HG02852 (cell line): ENCODE results near the gene NKAPD1.
"Not testable (repeated sequence)": the region's sequence is repeated elsewhere in the genome, so short reads cannot be mapped to it uniquely, and the experiment has no call there.

ENCODE experiments used
- ATAC-seq: cut with Tn5 transposase; IDR thresholded peaks from one replicate; pipeline ENCODE4 v1.9.1; 2021; ENCODE audit warnings: mild to moderate bottlenecking, moderate library complexity; ENCODE audit not compliant: unreplicated experiment

NKAPD1 gene

DNA sequence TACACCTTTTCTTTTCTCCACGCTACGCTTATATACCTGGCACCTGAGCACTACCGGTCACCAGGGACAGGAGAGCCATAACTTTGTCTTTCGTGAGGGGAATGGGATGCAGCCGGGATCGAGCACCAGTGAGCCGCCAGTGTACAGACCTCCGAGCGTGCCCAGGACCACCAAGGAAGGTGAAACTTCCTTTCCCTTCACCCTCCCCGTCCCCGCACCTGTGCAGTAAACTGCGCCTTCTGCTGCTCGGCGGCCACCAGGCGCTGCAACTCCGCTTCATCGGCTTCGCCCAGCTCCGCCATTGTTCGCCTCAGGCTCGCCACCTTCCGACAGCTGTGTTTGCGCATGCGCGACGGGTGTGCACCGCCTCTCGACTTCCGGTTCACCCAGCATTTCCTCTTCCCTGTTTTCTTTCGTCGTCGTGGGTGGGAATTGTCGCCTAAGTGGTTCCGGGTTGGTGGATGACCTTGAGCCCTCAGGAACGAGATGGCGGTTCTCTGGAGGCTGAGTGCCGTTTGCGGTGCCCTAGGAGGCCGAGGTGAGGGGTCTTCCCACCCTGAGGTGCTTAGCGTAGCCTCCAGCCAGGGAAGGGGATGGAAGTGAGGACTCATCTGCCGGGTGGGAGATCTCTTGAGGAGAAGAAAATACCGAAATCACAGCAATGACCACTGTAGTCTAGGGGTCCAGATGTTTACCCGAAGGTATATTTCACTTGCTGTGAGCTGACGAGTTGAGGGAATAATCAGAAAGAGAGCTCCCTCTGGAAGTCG lies 12.5 kb downstream of the NKAPD1 start, which contains the start of the genes SDHD and TIMM8B:
TSS of gene SDHD (plus strand) at position 452 of the 770 bp plus-strand sequence. CDS start at position 487, 35 bp downstream.
TSS of gene TIMM8B (minus strand) at position 335 of the 770 bp plus-strand sequence. CDS start at position 302, 33 bp downstream.
- peak; percentile 90 for ATAC-seq

DNA sequence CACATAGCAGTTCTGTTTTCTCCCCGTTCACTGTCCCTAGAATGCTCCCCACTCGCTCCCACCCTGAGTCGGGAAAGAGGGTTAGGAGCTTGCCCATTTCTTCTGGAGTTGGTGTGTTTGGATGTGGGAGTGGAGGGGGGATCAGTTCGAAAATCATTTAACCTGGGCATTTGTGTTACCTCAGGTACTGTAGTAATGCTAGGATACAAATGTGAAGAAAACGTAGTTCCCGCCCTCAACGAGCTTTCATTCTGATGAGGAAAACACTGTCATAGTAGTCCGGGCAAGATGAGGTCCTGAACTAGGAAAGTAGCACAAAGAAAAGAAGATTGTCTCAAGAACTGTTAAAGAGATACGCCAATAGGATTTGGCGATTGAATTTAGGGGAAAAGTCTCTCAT lies 13.1 kb downstream of the NKAPD1 start:
- ATAC-seq: no peak

DNA sequence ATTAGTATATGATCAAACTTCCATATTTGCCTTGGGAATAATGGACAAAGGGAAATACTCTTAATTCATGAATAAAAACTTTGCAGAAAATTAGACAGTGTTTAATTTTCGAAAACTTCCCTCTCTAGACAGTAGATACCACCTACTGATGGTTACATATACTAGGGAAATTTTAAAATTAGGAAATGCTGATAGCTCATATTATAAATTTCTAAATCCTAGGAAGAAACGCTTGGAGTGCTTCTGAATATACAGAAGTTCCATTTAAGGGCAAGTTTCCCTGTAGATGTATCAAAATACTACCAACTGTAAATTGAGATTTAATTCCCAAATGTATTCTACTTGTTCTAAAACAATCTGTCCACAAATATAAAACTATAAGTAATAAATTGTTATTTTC lies 21.2 kb downstream of the NKAPD1 start:
- not testable (repeated sequence) for ATAC-seq

DNA sequence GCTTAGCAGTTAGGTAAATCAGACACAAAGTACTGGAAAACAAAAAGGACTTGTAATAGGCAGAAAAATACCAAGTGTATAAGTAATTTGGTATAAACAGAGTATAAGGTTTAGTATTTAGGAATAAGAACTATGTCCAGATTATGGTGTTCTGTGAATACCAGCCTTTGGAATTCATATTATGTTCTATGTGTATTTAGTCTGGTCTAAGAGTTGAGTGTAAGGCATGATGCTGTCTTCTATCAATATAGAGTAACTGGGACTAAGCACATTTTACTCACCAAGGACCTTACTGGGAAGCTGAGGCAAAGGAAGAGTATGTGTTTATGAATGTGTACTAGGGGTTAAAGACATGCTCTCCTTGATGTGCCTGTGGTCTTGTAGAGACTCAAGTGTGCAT lies 22.1 kb downstream of the NKAPD1 start:
- ATAC-seq: no peak

DNA sequence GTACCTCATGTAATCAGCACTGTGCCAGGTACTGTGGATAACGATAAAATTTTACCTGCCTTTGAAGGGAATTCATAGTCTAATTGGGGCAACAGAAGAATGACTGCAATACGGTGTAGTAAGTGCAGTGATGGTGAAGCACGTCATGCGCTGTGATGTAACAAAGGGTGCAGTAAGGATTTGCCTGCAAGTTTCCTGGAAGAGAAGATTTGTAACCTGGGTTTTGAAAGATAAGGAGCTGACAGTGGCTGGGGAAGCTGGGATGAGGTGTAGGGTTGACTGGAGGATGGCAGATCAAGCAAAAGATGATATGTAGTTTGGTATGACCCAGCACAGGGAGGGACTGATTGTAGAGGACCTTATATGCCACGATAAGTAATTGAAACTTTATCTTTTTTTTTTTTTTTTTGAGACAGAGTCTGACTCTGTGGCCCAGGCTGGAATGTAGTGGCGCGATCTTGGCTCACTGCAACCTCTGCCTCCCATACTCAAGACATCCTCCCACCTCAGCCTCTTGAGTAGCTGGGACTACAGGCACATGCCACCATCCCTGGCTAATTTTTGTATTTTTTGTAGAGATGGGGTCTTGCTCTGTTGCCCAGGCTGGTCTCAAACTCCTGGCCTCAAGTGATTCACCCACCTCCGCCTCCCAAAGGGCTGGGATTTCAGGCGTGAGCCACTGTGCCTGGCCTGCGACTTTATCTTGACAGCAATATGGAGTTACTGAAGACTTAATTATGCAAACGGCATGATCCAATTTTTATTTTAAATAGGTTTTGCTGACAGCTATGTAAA lies 23.8 kb downstream of the NKAPD1 start:
- no peak for ATAC-seq

DNA sequence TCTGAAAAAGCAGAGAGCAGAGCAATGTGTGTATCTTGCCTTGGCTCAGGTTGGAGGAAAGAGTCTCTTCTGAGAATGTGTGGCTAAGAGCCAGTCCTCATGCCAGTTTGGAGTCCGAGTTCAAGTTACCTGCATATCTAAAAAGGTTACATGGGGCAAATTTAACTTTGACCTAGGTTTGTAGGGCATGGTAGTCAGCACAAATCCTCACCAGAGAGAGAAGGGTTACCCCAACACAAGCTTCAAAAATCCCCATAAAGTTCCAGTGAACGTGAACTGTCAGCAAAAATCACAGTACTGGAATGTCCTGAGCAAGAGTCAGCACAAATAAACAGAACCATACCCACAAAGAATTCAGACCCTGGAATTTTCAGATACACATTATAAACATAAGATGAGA lies 26.4 kb downstream of the NKAPD1 start:
- ATAC-seq: no peak

DNA sequence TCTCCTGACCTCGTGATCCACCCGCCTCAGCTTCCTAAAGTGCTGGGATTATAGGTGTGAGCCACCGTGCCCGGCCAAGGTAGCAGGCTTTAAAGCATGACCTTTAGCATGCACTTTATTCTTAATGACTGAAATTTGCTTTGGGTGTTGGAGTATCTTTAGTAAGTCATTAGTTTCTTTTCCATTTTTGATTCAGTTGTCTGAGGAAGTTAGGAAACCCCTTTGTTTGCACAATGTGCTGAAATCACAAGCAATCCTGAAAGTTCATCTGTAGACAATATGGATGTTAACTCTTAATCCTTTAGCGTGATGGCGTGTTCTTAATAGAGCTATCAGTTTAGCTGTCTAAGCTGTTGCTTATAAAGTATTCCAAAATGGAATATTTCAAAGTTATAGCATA lies 29.3 kb downstream of the NKAPD1 start:
- ATAC-seq: no peak

DNA sequence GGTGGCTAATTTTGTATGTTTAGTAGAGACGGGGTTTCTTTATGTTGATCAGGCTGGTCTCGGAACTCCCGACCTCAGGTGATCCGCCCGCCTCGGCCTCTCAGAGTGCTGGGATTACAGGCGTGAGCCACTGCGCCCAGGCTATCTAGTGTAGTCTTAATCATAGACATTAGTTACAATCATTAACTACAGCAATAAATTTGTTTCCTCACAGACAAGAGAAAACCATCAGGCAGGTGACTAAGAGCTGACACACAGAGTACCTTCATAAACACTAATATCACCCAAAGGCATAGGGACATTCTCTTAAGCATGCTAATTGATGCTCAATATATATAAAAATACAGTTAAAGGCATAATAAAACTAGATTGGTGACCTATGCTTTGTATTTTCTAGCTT lies 32.0 kb downstream of the NKAPD1 start:
- no peak for ATAC-seq

DNA sequence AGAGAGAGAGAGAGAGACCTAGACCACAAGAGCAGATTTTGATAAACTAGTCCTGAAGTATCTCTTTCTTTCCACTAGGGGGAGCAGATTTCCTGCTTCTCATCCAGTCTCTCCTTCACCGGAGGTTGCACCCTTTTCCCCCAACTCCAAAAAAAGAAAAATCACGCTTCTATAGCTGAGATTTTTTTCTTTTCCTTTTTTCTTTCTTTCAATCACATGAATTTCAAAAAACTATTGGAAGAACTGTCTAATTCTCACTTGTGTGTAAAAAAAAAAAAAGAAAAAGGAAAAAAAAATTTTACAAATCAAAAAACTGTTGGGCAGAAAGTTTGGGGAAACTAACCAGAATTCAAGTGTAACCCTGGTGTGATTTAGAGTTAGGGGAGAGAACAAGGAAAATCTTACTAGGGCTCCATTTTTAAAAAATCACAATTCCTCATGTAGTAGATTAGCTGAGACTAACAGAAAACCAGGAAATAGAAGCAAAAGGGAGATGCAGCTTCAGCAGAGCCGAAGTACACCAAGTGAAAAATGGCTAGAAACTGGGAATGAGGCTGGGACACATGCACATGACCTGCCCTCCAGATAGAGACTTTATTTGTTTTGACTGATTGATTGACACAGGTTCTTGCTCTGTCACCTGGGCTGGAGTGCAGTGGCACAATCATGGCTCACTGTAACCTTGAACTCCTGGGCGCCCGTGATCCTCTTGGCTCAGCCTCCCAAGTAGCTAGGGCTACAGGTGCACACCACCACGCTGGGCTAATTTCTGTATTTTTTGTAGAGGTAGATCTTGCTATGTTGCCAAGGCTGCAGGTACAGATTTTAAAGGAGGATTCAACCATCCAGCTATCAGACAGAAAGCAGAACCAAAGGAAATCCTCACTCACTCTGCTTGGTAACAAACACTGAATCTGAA lies 39.7 kb downstream of the NKAPD1 start:
- no peak for ATAC-seq

DNA sequence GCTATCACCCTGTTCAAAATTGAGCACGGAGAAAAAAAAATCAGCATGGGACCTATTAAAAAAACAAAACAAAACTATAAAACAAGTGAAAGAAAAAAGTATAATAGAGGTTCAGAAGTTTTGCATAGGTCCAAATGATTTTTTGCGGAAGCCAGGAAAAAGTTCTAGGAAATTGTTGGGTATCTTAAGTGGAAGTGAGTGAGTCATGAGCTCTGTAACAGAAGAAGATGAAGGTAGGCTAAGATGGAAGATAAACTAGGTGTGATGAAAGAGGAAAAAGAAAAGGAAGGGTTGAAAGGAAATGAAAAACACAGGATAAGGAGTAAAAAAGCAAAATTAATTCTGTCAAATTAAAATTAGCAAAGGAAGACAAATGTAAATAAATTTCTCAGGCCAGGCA lies 40.4 kb downstream of the NKAPD1 start:
- ATAC-seq: no peak

DNA sequence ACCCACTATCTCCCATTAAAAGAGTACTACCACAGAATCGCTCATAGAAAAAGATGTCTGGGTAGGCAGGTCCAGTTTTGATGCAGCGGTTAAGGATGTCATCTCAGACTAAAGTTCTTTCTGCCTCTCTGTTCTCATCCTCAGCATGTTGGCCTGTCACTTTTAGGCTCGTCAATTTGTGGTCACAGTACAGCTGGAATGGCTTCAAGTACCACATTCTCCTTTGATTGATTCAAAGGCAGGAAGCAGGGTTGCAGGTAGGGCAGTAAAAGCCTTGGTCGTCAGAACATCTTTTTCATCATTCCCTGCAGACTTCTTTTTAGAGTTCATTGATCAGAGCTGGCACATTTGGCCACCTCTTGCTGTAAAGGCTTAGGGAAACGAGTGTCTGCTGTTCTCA lies 41.3 kb downstream of the NKAPD1 start:
- ATAC-seq: no peak

DNA sequence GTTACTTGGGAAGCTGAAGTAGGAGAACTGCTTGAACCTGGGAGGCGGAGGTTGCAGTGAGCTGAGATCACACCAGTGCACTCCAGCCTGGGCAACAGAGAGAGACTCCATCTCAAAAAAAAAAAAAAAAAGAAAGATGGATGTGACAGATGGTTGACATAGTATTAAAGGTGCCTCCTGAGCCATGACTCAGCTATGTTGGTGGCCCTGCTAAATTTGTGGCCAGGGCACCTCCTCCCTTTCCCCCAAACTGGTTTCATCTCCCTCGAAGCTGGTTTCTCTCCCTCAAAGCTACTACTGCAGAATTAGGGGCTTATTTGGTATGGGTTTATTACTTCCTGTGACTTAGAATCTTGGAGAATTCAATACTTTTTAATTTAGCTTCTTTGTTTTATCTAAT lies 44.1 kb downstream of the NKAPD1 start:
- no peak for ATAC-seq

DNA sequence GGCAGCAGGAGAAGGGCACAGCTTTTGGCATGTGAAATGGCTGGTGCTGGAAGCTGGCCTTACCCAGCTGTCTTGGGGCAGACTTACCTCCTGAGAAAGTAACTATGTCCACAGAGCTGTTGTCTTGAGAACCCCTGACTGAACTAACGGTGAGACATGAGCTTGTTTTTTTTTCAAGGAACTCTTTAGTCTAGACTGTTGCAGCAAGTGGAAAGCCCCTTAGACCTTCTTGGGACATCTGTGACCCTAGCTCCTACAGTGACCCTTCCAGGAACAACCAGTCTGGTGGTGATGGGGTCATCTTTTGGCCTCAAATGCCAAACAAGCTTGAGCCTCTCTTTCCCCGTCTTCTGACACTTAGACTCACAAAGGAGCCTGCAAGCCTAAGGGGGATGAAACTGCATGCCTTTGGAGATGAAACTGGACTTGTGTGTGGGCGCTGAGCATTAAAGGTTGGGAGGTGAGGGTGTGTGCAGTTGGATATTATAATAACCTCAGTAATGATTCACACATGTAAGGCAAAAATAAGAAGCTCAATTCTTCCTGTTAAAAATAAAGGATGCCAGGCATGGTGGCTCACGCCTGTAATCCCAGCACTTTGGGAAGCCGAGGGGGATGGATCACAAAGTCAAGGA lies 48.0 kb downstream of the NKAPD1 start:
- no peak for ATAC-seq

DNA sequence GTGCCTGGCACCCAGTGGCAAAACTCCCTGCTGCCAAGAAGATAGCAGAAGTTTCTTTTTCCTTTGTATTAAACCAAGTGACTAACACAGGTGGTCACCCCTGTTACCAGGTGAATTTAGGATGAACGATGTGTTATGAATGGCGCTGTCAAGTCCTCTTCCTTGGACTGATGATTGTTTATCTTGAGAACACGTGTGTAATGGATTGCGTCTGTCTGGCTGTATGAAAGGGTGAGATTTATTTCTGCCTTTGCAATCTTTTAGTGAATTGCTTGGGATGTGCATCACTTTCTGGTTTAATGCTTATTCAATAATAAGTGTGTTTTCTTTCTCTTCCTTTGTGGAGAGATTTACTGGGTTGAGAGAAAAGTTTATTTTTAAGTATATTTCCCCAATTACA lies 49.0 kb downstream of the NKAPD1 start:
- ATAC-seq: no peak

DNA sequence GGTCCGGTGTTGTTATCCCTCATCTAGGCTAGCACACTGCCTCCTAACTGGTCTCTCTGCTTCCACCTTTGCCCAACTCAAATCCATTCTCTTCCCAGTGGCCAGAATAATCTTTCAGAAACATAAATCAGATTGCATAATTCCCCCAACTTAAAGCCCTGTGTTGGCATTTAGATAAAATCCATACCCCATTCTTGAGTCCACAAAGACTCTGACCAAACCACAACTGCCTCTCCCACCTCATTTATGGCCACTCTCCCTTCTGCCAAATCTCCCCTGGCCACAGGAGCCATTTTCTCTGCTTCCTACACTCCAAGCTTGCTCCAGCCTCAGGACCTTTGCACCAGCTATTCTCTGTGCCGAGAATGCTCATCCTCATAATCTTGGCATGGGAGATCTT lies 53.0 kb downstream of the NKAPD1 start:
- no peak for ATAC-seq

DNA sequence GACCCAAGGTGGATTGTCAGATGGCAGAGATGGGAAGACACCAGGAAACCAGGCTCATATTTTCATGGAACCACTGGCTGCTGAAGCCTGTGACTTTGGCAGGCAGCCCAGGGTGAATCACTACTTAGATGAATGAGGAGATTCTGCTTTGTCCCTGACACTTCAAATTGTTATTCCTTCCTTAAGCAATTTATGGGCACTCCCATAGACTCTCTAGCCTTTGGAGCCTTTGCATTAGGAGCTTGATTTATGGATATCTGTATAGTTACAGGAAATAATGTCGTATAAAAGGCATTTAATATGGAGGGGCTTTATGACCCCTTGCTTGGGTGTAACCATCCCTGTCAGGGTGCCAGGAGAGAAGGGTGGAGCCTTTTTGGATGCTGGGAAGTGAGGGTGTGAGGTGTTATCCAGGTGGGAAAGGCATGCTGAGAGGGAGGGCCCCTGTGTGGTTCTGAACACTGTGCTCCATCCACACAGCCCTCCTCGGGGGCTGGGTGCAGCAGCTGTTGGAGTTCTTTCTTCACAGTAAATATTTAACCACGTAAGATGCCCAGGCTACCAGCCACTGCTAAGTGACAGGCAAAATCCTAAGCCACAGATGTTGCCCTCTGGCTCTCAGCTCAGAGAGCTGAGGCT lies 54.5 kb downstream of the NKAPD1 start:
- ATAC-seq: no peak

DNA sequence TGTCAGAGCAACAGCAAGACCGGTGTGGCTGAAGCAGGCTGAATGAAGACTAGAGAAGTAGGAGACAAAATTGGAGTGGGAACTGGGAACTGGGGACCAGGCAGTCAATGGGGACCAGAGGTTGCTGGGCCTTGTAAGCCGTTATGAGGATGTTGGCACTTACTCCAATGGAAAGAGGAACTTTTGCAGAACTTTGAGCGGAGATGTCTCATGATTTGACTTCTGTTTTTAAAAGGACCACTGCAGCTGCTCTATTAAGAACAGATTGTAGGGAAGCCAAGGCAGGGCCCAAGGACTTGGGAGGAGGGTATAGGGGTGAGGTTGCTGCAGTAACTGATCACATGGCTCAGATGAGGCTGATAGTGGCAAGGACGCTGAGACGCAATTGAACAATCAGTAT lies 55.6 kb downstream of the NKAPD1 start:
- ATAC-seq: no peak

DNA sequence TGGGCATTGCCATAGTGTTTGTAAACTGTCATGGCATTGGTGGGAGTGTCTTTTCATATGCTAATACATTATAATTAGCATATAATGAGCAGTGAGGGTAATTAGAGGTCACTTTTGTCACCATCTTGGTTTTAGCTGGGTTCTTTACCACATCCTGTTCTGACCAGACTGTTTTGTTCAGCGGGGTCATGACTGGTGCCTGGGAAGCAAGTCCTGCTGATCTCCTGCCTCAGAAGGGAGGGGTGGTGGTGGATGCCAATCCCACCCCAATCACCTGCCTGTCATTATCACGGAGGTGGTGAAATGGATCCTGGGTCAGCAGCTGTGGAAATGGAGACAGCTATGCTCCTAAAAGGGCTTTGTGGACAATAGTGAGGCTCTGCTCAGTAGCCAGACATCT lies 58.6 kb downstream of the NKAPD1 start:
- no peak for ATAC-seq

DNA sequence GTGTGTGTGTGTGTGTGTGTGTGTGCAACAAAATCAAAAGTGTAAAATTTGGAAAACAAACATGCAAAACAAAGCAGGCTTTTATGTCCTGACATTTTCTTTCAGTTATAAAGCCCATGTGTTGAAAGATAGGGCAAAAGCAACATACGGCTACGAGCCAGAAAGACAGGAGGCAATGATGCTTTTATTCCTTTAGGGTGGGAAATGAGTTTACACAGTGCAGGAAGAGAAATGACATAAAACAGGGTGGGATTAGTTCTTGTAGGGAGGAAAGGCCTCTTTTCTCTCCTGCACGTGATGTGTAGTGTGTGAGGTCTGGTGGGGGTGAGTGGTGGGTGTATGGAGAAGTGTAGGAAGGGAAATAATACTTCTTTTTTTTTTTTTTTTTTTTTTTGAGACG lies 60.4 kb downstream of the NKAPD1 start:
- ATAC-seq: no peak
